Measurements from ENCODE around the gene NAALADL2.
"Not testable (repeated sequence)": the region's sequence is repeated elsewhere in the genome, so short reads cannot be mapped to it uniquely, and the experiment has no call there.

DNA sequence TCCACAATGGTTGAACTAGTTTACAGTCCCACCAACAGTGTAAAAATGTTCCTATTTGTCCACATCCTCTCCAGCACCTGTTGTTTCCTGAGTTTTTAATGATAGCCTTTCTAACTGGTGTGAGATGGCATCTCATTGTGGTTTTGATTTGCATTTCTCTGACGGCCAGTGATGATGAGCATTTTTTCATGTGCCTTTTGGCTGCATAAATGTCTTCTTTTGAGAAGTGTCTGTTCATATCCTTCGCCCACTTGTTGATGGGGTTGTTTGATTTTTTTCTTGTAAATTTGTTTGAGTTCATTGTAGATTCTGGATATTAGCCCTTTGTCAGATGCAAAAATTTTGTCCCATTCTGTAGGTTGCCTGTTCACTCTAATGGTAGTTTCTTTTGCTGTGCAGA is 564.7 kb downstream of the NAALADL2 start:
- TF ChIP-seq, protein P1, sequence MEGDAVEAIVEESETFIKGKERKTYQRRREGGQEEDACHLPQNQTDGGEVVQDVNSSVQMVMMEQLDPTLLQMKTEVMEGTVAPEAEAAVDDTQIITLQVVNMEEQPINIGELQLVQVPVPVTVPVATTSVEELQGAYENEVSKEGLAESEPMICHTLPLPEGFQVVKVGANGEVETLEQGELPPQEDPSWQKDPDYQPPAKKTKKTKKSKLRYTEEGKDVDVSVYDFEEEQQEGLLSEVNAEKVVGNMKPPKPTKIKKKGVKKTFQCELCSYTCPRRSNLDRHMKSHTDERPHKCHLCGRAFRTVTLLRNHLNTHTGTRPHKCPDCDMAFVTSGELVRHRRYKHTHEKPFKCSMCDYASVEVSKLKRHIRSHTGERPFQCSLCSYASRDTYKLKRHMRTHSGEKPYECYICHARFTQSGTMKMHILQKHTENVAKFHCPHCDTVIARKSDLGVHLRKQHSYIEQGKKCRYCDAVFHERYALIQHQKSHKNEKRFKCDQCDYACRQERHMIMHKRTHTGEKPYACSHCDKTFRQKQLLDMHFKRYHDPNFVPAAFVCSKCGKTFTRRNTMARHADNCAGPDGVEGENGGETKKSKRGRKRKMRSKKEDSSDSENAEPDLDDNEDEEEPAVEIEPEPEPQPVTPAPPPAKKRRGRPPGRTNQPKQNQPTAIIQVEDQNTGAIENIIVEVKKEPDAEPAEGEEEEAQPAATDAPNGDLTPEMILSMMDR (IDR thresholded peaks at IDR 0.05), result not testable (repeated sequence)
- not testable (repeated sequence) for TF ChIP-seq RNF2 (IDR thresholded peaks at IDR 0.05; ENCODE audit: borderline replicate concordance, low read depth); ZSCAN20 (CRISPR knock-in tag; IDR thresholded peaks at IDR 0.05); RFX5 (IDR thresholded peaks at IDR 0.05)

Data from A549 (cell line).